SK-N-SH treated with all-trans-retinoic acid at 6 μM for 48 hours (cell line): ENCODE data around the gene HSPG2.

Experiments used
- ATAC-seq: fragments of 200-7000 bp; cut with Tn5 transposase; 3 replicates; pipeline ENCODE4 v1.9.1; 2020; ENCODE audit warnings: mild to moderate bottlenecking, moderate library complexity
- ARNTL ChIP-seq: fragments of 450-650 bp; formaldehyde crosslinking; IDR thresholded peaks from 2 replicates; pipeline ENCODE4 v1.5.0; 2020; ENCODE audit warnings: low read depth, mild to moderate bottlenecking, moderate library complexity, borderline replicate concordance
- BACH2 ChIP-seq: fragments of 250-450 bp; sonication (Bioruptor Pico); IDR thresholded peaks from 2 replicates; pipeline ENCODE4 v1.9.0; 2021; ENCODE audit warnings: mild to moderate bottlenecking, borderline replicate concordance
- CSDC2 ChIP-seq: fragments of 250-450 bp; sonication (Bioruptor Pico); IDR thresholded peaks from 2 replicates; pipeline ENCODE4 v1.5.0; 2020; ENCODE audit warnings: mild to moderate bottlenecking, moderate library complexity
- OSR1 ChIP-seq: fragments of 250-450 bp; sonication (Bioruptor Pico); IDR thresholded peaks from 2 replicates; pipeline ENCODE4 v1.8.0; 2022; ENCODE audit warnings: moderate library complexity, mild to moderate bottlenecking, inconsistent platforms
- RARB ChIP-seq: fragments of 250-450 bp; sonication (Bioruptor Pico); IDR thresholded peaks from 2 replicates; pipeline ENCODE4 v1.8.0; 2021; ENCODE audit warnings: mild to moderate bottlenecking, moderate library complexity
- ZC3H10 ChIP-seq: fragments of 250-450 bp; sonication (Bioruptor Pico); IDR thresholded peaks from 2 replicates; pipeline ENCODE4 v1.5.1; 2021; ENCODE audit warnings: mild to moderate bottlenecking, moderate library complexity
- ZFP30 ChIP-seq: fragments of 450-650 bp; formaldehyde crosslinking; IDR thresholded peaks from 2 replicates; pipeline ENCODE4 v1.5.0; 2022; ENCODE audit warnings: mild to moderate bottlenecking, moderate library complexity
- ZNF8 ChIP-seq: fragments of 450-650 bp; formaldehyde crosslinking; IDR thresholded peaks from 2 replicates; pipeline ENCODE4 v1.5.0; 2020; ENCODE audit warnings: mild to moderate bottlenecking, moderate library complexity
- TF ChIP-seq, protein P1 (sequence below): fragments of 250-450 bp; sonication (Bioruptor Pico); IDR thresholded peaks from 2 replicates; pipeline ENCODE4 v1.8.0; 2020; ENCODE audit warnings: mild to moderate bottlenecking, moderate library complexity, borderline replicate concordance
- TF ChIP-seq, protein P2 (sequence below): fragments of 250-450 bp; sonication (Bioruptor Pico); IDR thresholded peaks from 2 replicates; pipeline ENCODE4 v1.5.0; 2020; ENCODE audit warnings: mild to moderate bottlenecking, moderate library complexity

HSPG2 gene

DNA sequence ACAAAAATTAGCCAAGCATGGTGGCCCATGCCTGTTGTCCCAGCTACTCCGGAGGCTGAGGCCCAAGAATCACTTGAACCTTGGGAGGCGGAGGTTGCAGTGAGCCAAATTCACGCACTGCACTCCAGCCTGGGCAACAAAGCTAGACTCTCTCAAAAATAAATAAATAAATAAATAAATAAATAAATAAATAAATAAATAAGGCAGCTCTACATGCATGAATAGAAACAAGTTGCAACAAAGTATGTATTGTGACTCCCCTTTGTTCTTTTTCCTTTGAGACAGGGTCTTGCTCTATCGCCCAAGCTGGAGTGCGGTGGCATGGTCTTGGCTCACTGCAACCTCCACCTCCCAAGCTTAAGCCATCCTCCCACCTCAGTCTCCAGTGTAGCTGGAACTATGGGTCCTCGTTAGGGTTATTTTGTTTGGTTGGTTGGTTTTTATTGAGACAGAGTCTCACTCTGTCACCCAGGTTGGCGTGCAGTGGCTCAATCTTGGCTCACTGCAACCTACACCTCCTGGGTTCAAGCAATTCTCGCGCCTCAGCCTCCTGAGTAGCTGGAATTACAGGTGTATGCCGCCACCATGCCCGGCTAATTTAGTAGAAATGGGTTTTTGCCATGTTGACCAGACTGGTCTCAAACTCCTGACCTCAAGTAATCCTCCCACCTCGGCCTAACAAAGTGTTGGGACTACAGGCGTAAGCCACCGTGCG lies 162.1 kb downstream of the HSPG2 start (continued):
- TF ChIP-seq, protein P1, sequence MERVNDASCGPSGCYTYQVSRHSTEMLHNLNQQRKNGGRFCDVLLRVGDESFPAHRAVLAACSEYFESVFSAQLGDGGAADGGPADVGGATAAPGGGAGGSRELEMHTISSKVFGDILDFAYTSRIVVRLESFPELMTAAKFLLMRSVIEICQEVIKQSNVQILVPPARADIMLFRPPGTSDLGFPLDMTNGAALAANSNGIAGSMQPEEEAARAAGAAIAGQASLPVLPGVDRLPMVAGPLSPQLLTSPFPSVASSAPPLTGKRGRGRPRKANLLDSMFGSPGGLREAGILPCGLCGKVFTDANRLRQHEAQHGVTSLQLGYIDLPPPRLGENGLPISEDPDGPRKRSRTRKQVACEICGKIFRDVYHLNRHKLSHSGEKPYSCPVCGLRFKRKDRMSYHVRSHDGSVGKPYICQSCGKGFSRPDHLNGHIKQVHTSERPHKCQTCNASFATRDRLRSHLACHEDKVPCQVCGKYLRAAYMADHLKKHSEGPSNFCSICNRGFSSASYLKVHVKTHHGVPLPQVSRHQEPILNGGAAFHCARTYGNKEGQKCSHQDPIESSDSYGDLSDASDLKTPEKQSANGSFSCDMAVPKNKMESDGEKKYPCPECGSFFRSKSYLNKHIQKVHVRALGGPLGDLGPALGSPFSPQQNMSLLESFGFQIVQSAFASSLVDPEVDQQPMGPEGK (CRISPR knock-in tag) = no peak
- no peak for TF ChIP-seq ZFP30 (CRISPR knock-in tag)
- TF ChIP-seq BACH2 (CRISPR knock-in tag) = no peak
- TF ChIP-seq CSDC2 (CRISPR knock-in tag) = no peak
- TF ChIP-seq OSR1 (CRISPR knock-in tag) = no peak
- TF ChIP-seq ZNF8 (CRISPR knock-in tag) = no peak
- no peak for TF ChIP-seq RARB (CRISPR knock-in tag)
- no peak for TF ChIP-seq ZC3H10 (CRISPR knock-in tag)

DNA sequence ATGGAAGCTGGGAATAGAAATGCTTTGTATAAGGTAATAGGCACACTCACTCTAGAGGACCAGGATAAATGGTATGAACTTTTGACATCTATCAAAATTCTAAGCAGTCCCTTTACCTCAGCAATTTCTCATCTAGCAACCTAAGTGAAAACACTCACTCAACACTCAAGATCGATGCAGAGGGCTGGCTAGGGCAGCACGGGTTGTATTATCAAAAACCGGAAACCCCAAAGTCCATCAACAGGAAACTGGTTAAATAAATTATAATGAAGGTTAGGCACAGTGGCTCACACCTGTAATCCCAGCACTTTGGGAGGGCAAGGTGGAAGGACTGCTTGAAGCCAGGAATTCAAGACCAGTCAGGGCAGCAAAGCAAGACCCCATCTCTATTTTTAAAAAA lies 163.5 kb downstream of the HSPG2 start:
- ATAC-seq = no peak
- TF ChIP-seq, protein P2, sequence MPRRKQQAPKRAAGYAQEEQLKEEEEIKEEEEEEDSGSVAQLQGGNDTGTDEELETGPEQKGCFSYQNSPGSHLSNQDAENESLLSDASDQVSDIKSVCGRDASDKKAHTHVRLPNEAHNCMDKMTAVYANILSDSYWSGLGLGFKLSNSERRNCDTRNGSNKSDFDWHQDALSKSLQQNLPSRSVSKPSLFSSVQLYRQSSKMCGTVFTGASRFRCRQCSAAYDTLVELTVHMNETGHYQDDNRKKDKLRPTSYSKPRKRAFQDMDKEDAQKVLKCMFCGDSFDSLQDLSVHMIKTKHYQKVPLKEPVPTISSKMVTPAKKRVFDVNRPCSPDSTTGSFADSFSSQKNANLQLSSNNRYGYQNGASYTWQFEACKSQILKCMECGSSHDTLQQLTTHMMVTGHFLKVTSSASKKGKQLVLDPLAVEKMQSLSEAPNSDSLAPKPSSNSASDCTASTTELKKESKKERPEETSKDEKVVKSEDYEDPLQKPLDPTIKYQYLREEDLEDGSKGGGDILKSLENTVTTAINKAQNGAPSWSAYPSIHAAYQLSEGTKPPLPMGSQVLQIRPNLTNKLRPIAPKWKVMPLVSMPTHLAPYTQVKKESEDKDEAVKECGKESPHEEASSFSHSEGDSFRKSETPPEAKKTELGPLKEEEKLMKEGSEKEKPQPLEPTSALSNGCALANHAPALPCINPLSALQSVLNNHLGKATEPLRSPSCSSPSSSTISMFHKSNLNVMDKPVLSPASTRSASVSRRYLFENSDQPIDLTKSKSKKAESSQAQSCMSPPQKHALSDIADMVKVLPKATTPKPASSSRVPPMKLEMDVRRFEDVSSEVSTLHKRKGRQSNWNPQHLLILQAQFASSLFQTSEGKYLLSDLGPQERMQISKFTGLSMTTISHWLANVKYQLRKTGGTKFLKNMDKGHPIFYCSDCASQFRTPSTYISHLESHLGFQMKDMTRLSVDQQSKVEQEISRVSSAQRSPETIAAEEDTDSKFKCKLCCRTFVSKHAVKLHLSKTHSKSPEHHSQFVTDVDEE (CRISPR knock-in tag) = no peak
- TF ChIP-seq ARNTL (CRISPR knock-in tag) = no peak
- no peak for TF ChIP-seq ZNF8 (CRISPR knock-in tag)
